Spleen (tissue), 7 donors: ENCODE measurements around the gene SEMA6D.

Experiments
- POLR2A ChIP-seq, 3 donors: fragments of 450-650 bp; IDR thresholded peaks; one replicate each; pipeline ENCODE4 v1.5.1; 2017; ENCODE audit warnings: antibody characterized with exemption in 3 of 3, mild to moderate bottlenecking in 1 of 3
- POLR2AphosphoS5 ChIP-seq, 3 donors: sonication (generic); formaldehyde crosslinking; IDR thresholded peaks; one replicate each; pipeline ENCODE4 v1.5.1; 2017; ENCODE audit warnings: antibody characterized with exemption in 3 of 3
- TF ChIP-seq, protein P1 (sequence below), 11 experiments: fragments of 200-600 bp in 7 of 11; fragments of 450-650 bp in 4 of 11; sonication (generic) in 4 of 11; IDR thresholded peaks in 8 of 11; conservative IDR thresholded peaks in 3 of 11; 1 replicate in 7 of 11; 2 replicates in 4 of 11; pipeline versions ENCODE4 v1.4.0 to v1.8.0; 2016 to 2021; ENCODE audit warnings: antibody characterized with exemption in 11 of 11, inconsistent platforms in 4 of 11, mild to moderate bottlenecking in 1 of 11
- donor health status: DM: no; HTN: no; CAD: no; lungs with moderate emphysema.
- donor health status: DM: no; HTN: no; CAD: no.
- donor health status: DM: no; HTN: no; CAD: no.

DNA sequence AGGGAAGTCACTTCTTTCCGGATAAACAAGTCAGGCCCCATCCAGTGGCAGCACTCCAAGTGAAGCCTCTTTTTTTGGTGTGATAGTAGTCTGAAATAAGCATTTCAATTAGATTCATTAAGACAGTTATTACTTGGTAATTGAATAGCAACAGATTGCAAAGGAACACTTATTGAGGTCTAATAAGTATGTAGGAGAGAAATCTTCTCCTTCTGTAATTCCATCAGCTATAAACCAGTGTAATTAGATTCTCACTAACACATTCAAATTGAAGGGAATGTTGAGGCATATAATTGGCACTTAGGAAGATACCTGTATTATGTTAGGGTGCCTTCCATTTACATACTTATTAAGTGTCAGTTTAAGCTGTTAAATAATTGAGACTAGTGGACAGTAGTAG lies 73.9 kb downstream of the SEMA6D start:
- TF ChIP-seq, protein P1, sequence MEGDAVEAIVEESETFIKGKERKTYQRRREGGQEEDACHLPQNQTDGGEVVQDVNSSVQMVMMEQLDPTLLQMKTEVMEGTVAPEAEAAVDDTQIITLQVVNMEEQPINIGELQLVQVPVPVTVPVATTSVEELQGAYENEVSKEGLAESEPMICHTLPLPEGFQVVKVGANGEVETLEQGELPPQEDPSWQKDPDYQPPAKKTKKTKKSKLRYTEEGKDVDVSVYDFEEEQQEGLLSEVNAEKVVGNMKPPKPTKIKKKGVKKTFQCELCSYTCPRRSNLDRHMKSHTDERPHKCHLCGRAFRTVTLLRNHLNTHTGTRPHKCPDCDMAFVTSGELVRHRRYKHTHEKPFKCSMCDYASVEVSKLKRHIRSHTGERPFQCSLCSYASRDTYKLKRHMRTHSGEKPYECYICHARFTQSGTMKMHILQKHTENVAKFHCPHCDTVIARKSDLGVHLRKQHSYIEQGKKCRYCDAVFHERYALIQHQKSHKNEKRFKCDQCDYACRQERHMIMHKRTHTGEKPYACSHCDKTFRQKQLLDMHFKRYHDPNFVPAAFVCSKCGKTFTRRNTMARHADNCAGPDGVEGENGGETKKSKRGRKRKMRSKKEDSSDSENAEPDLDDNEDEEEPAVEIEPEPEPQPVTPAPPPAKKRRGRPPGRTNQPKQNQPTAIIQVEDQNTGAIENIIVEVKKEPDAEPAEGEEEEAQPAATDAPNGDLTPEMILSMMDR (IDR thresholded peaks at IDR 0.05 in 8 of 11, conservative IDR thresholded peaks at IDR 0.05 in 3 of 11), result no peak
- TF ChIP-seq POLR2A (IDR thresholded peaks at IDR 0.05), result no peak
- TF ChIP-seq POLR2AphosphoS5 (IDR thresholded peaks at IDR 0.05), result no peak
